ENCODE data around the gene ATP9B.

The ATP9B gene

GRCh38 chr18:79068937-79069716 lies at the start of gene ATP9B:
TSS of gene ATP9B (plus strand) at chr18:79069394. CDS start at chr18:79069411, 17 bp downstream.
- Histone ChIP-seq H3K27me3 (ENCODE audit: insufficient read depth, low read length) (no peaks in the 10 kb centered on the region), H3K36me3 (ENCODE audit: insufficient read depth, low read length) (peaks cover 3% of the 10 kb centered on the region), H3K4me1 (ENCODE audit: insufficient read depth, low read length) (peaks cover 5% of the 10 kb centered on the region), H2AFZ (ENCODE audit: low read depth, low read length) (peak within 1 kb of the TSS; percentile 83), H3K4me3 (ENCODE audit: low read length) (peak within 1 kb of the TSS; percentile 96), H3K9me3 (ENCODE audit: low read length) (peaks cover 7% of the 10 kb centered on the region)

GRCh38 chr18:79019881-79020280 lies 49.3 kb upstream of the ATP9B start:
- Histone ChIP-seq H3K4me1 (ENCODE audit: insufficient read depth, low read length) (no peaks in the 10 kb centered on the region), H3K27me3 (ENCODE audit: insufficient read depth, low read length) (no peaks in the 10 kb centered on the region), H3K36me3 (ENCODE audit: insufficient read depth, low read length) (no peaks in the 10 kb centered on the region), H3K9me3 (ENCODE audit: low read length) (no peaks in the 10 kb centered on the region), H2AFZ (ENCODE audit: low read depth, low read length) (no peak overlapping the region), H3K4me3 (ENCODE audit: low read length) (no peak overlapping the region)

- no peaks in the 10 kb centered on the region for H3K36me3 ChIP-seq (ENCODE audit: insufficient read depth, low read length)
Measured at GRCh38 chr18:79022603-79023002, 46.6 kb upstream of the ATP9B start.

GRCh38 chr18:79026491-79026890 lies 42.7 kb upstream of the ATP9B start:
- no peaks in the 10 kb centered on the region for H3K27me3 ChIP-seq (ENCODE audit: insufficient read depth, low read length)
- no peaks in the 10 kb centered on the region for H3K4me1 ChIP-seq (ENCODE audit: insufficient read depth, low read length)
- H2AFZ ChIP-seq (ENCODE audit: low read depth, low read length): no peak overlapping the region
- H3K4me3 ChIP-seq (ENCODE audit: low read length): no peak overlapping the region
- H3K9me3 ChIP-seq (ENCODE audit: low read length): no peaks in the 10 kb centered on the region
- no peaks in the 10 kb centered on the region for H3K36me3 ChIP-seq (ENCODE audit: insufficient read depth, low read length)

More at GRCh38 chr18:79022603-79023002, 46.6 kb upstream of the ATP9B start:
- H3K4me3 ChIP-seq (ENCODE audit: low read length): no peak overlapping the region
- no peaks in the 10 kb centered on the region for H3K4me1 ChIP-seq (ENCODE audit: insufficient read depth, low read length)
- H3K27me3 ChIP-seq (ENCODE audit: insufficient read depth, low read length): no peaks in the 10 kb centered on the region
- no peaks in the 10 kb centered on the region for H3K9me3 ChIP-seq (ENCODE audit: low read length)
- H2AFZ ChIP-seq (ENCODE audit: low read depth, low read length): no peak overlapping the region

- Histone ChIP-seq H3K4me3 (ENCODE audit: low read length) (no peak overlapping the region), H2AFZ (ENCODE audit: low read depth, low read length) (no peak overlapping the region), H3K36me3 (ENCODE audit: insufficient read depth, low read length) (no peaks in the 10 kb centered on the region), H3K4me1 (ENCODE audit: insufficient read depth, low read length) (no peaks in the 10 kb centered on the region), H3K27me3 (ENCODE audit: insufficient read depth, low read length) (no peaks in the 10 kb centered on the region), H3K9me3 (ENCODE audit: low read length) (no peaks in the 10 kb centered on the region)
Measured at GRCh38 chr18:79030680-79031079, 38.5 kb upstream of the ATP9B start.

GRCh38 chr18:79042276-79042675 lies 26.9 kb upstream of the ATP9B start:
- Histone ChIP-seq H3K36me3 (ENCODE audit: insufficient read depth, low read length) (no peaks in the 10 kb centered on the region), H3K4me1 (ENCODE audit: insufficient read depth, low read length) (no peaks in the 10 kb centered on the region), H3K27me3 (ENCODE audit: insufficient read depth, low read length) (no peaks in the 10 kb centered on the region), H3K9me3 (ENCODE audit: low read length) (no peaks in the 10 kb centered on the region), H3K4me3 (ENCODE audit: low read length) (no peak overlapping the region), H2AFZ (ENCODE audit: low read depth, low read length) (no peak overlapping the region)

- H3K27me3 ChIP-seq (ENCODE audit: insufficient read depth, low read length): no peaks in the 10 kb centered on the region
- H3K36me3 ChIP-seq (ENCODE audit: insufficient read depth, low read length): no peaks in the 10 kb centered on the region
- no peak overlapping the region for H2AFZ ChIP-seq (ENCODE audit: low read depth, low read length)
- no peaks in the 10 kb centered on the region for H3K9me3 ChIP-seq (ENCODE audit: low read length)
- H3K4me3 ChIP-seq (ENCODE audit: low read length): no peak overlapping the region
- H3K4me1 ChIP-seq (ENCODE audit: insufficient read depth, low read length): no peaks in the 10 kb centered on the region
Measured at GRCh38 chr18:79043288-79043687, 25.9 kb upstream of the ATP9B start.

- H3K4me3 ChIP-seq (ENCODE audit: low read length): no peak overlapping the region
- H3K27me3 ChIP-seq (ENCODE audit: insufficient read depth, low read length): no peaks in the 10 kb centered on the region
- no peak overlapping the region for H2AFZ ChIP-seq (ENCODE audit: low read depth, low read length)
- no peaks in the 10 kb centered on the region for H3K9me3 ChIP-seq (ENCODE audit: low read length)
- no peaks in the 10 kb centered on the region for H3K4me1 ChIP-seq (ENCODE audit: insufficient read depth, low read length)
- H3K36me3 ChIP-seq (ENCODE audit: insufficient read depth, low read length): no peaks in the 10 kb centered on the region
Measured at GRCh38 chr18:79046522-79046921, 22.7 kb upstream of the ATP9B start.

- Histone ChIP-seq H3K36me3 (ENCODE audit: insufficient read depth, low read length) (no peaks in the 10 kb centered on the region), H3K4me3 (ENCODE audit: low read length) (no peak overlapping the region), H3K27me3 (ENCODE audit: insufficient read depth, low read length) (no peaks in the 10 kb centered on the region), H2AFZ (ENCODE audit: low read depth, low read length) (no peak overlapping the region), H3K4me1 (ENCODE audit: insufficient read depth, low read length) (no peaks in the 10 kb centered on the region), H3K9me3 (ENCODE audit: low read length) (no peaks in the 10 kb centered on the region)
Measured at GRCh38 chr18:79047556-79048244, 21.5 kb upstream of the ATP9B start.

GRCh38 chr18:79048245-79048632 lies 21.0 kb upstream of the ATP9B start:
- Histone ChIP-seq H3K27me3 (ENCODE audit: insufficient read depth, low read length) (no peaks in the 10 kb centered on the region), H2AFZ (ENCODE audit: low read depth, low read length) (no peak overlapping the region), H3K9me3 (ENCODE audit: low read length) (no peaks in the 10 kb centered on the region), H3K4me1 (ENCODE audit: insufficient read depth, low read length) (no peaks in the 10 kb centered on the region), H3K36me3 (ENCODE audit: insufficient read depth, low read length) (no peaks in the 10 kb centered on the region), H3K4me3 (ENCODE audit: low read length) (no peak overlapping the region)

- H3K4me1 ChIP-seq (ENCODE audit: insufficient read depth, low read length): no peaks in the 10 kb centered on the region
- H3K4me3 ChIP-seq (ENCODE audit: low read length): no peak overlapping the region
- no peaks in the 10 kb centered on the region for H3K9me3 ChIP-seq (ENCODE audit: low read length)
- H3K36me3 ChIP-seq (ENCODE audit: insufficient read depth, low read length): no peaks in the 10 kb centered on the region
- H3K27me3 ChIP-seq (ENCODE audit: insufficient read depth, low read length): no peaks in the 10 kb centered on the region
- no peak overlapping the region for H2AFZ ChIP-seq (ENCODE audit: low read depth, low read length)
Measured at GRCh38 chr18:79049506-79049905, 19.7 kb upstream of the ATP9B start.

- Histone ChIP-seq H3K27me3 (ENCODE audit: insufficient read depth, low read length) (no peaks in the 10 kb centered on the region), H3K4me1 (ENCODE audit: insufficient read depth, low read length) (no peaks in the 10 kb centered on the region), H3K36me3 (ENCODE audit: insufficient read depth, low read length) (no peaks in the 10 kb centered on the region), H3K9me3 (ENCODE audit: low read length) (no peaks in the 10 kb centered on the region), H3K4me3 (ENCODE audit: low read length) (no peak overlapping the region), H2AFZ (ENCODE audit: low read depth, low read length) (no peak overlapping the region)
Measured at GRCh38 chr18:79050005-79050404, 19.2 kb upstream of the ATP9B start.

GRCh38 chr18:79056827-79057367 lies 12.3 kb upstream of the ATP9B start:
- Histone ChIP-seq H3K36me3 (ENCODE audit: insufficient read depth, low read length) (no peaks in the 10 kb centered on the region), H3K27me3 (ENCODE audit: insufficient read depth, low read length) (no peaks in the 10 kb centered on the region), H3K4me3 (ENCODE audit: low read length) (no peak overlapping the region), H2AFZ (ENCODE audit: low read depth, low read length) (no peak overlapping the region), H3K9me3 (ENCODE audit: low read length) (no peaks in the 10 kb centered on the region), H3K4me1 (ENCODE audit: insufficient read depth, low read length) (no peaks in the 10 kb centered on the region)
